ENCODE measurements around the gene ACY1.

The ACY1 gene

GRCh38 chr3:51938780-51939425, 44.4 kb upstream of the ACY1 start:
- H3F3A ChIP-seq (ENCODE audit: insufficient read depth, low read length): no peaks in the 10 kb centered on the region
- TF ChIP-seq EZH2 (optimal IDR thresholded peaks at IDR 0.05; ENCODE audit: low read depth, low read length) (no peak), CTCF (IDR thresholded peaks at IDR 0.05; ENCODE audit: low read length) (no peak), EZH2phosphoT487 (IDR thresholded peaks at IDR 0.05; ENCODE audit: low read length) (no peak)
- 0 out of 2 replicates have a peak, but pooled peaks cover 2% of the 10 kb centered on the region for H4K20me1 ChIP-seq (ENCODE audit: insufficient read depth, low read length)
- no peak overlapping the region for H3K9ac ChIP-seq (ENCODE audit: low read length)
- H3K4me1 ChIP-seq (ENCODE audit: low read length): peaks cover 15% of the 10 kb centered on the region
- no peak overlapping the region for H3K4me3 ChIP-seq (ENCODE audit: low read length)
- no peaks in the 10 kb centered on the region for H3K9me2 ChIP-seq (replicated peaks; ENCODE audit: insufficient read depth, low read length)
- DNase-seq: no peak
- peaks cover 44% of the 10 kb centered on the region for H3K79me2 ChIP-seq (ENCODE audit: low read length)
- no peak overlapping the region for H3K4me2 ChIP-seq (ENCODE audit: low read depth, low read length)
- H3K27me3 ChIP-seq (replicated peaks; ENCODE audit: insufficient read depth, low read length): no peaks in the 10 kb centered on the region
- no peak overlapping the region for H2AFZ ChIP-seq (ENCODE audit: low read length)
- H3K27ac ChIP-seq (ENCODE audit: low read length): no peak overlapping the region
- peaks cover 5% of the 10 kb centered on the region; the same call in 1 of the 2 replicates for H3K36me3 ChIP-seq (replicated peaks; ENCODE audit: insufficient read depth, low read length)
- H3K9me3 ChIP-seq (replicated peaks; ENCODE audit: insufficient read depth, low read length): no peaks in the 10 kb centered on the region

- H2AFZ ChIP-seq (ENCODE audit: low read length): peak overlapping the region; percentile 54
- 0 out of 2 replicates have a peak, but pooled peaks cover 2% of the 10 kb centered on the region for H4K20me1 ChIP-seq (ENCODE audit: insufficient read depth, low read length)
- peaks cover 5% of the 10 kb centered on the region; the same call in 1 of the 2 replicates for H3K36me3 ChIP-seq (replicated peaks; ENCODE audit: insufficient read depth, low read length)
- H3K9me3 ChIP-seq (replicated peaks; ENCODE audit: insufficient read depth, low read length): no peaks in the 10 kb centered on the region
- no peak for DNase-seq
- no peak overlapping the region for H3K27ac ChIP-seq (ENCODE audit: low read length)
- peaks cover 44% of the 10 kb centered on the region for H3K79me2 ChIP-seq (ENCODE audit: low read length)
- peaks cover 15% of the 10 kb centered on the region for H3K4me1 ChIP-seq (ENCODE audit: low read length)
- no peaks in the 10 kb centered on the region for H3F3A ChIP-seq (ENCODE audit: insufficient read depth, low read length)
- no peaks in the 10 kb centered on the region for H3K9me2 ChIP-seq (replicated peaks; ENCODE audit: insufficient read depth, low read length)
- peak overlapping the region; percentile 95 for H3K4me2 ChIP-seq (ENCODE audit: low read depth, low read length)
- TF ChIP-seq EZH2 (optimal IDR thresholded peaks at IDR 0.05; ENCODE audit: low read depth, low read length): no peak
- peak overlapping the region; percentile 80 for H3K9ac ChIP-seq (ENCODE audit: low read length)
- H3K4me3 ChIP-seq (ENCODE audit: low read length): peak overlapping the region; percentile 83
- H3K27me3 ChIP-seq (replicated peaks; ENCODE audit: insufficient read depth, low read length): no peaks in the 10 kb centered on the region
Measured at GRCh38 chr3:51940648-51941462, 42.5 kb upstream of the ACY1 start.

DNA sequence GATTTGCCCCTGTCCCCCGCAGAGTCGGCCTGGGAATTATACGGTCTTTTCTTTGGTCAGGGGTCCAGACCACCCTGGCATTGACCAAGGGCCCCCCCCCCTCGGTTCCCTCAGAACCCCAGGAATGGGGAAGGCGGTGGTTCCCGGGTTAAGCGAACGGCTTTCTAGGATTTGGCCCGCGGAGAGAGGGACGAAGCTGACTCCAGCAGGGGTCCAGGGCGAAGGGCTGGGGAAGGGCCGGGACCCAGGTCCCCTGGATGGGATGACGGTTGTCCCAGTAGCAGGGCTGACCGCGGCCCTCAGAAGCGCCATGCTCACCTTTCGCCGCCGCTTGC, 41.9 kb upstream of the ACY1 start:
- no peaks in the 10 kb centered on the region for H3K9me2 ChIP-seq (replicated peaks; ENCODE audit: insufficient read depth, low read length)
- peak overlapping the region; percentile 95 for H3K4me2 ChIP-seq (ENCODE audit: low read depth, low read length)
- peaks cover 15% of the 10 kb centered on the region for H3K4me1 ChIP-seq (ENCODE audit: low read length)
- peaks cover 44% of the 10 kb centered on the region for H3K79me2 ChIP-seq (ENCODE audit: low read length)
- TF ChIP-seq EZH2phosphoT487 (IDR thresholded peaks at IDR 0.05; ENCODE audit: low read length) (no peak), EZH2 (optimal IDR thresholded peaks at IDR 0.05; ENCODE audit: low read depth, low read length) (no peak), CTCF (IDR thresholded peaks at IDR 0.05; ENCODE audit: low read length) (no peak)
- H3K27ac ChIP-seq (ENCODE audit: low read length): no peak overlapping the region; the same call in 1 of the 2 replicates
- H3K27me3 ChIP-seq (replicated peaks; ENCODE audit: insufficient read depth, low read length): no peaks in the 10 kb centered on the region
- H2AFZ ChIP-seq (ENCODE audit: low read length): peak overlapping the region; percentile 54
- peak overlapping the region; percentile 83 for H3K4me3 ChIP-seq (ENCODE audit: low read length)
- H3K9ac ChIP-seq (ENCODE audit: low read length): peak overlapping the region; percentile 80
- H3F3A ChIP-seq (ENCODE audit: insufficient read depth, low read length): no peaks in the 10 kb centered on the region
- H3K36me3 ChIP-seq (replicated peaks; ENCODE audit: insufficient read depth, low read length): peaks cover under 1% of the 10 kb centered on the region; the same call in 1 of the 2 replicates
- H3K9me3 ChIP-seq (replicated peaks; ENCODE audit: insufficient read depth, low read length): no peaks in the 10 kb centered on the region
- no peak for DNase-seq
- 0 out of 2 replicates have a peak, but pooled peaks cover 2% of the 10 kb centered on the region for H4K20me1 ChIP-seq (ENCODE audit: insufficient read depth, low read length)

Data from MM.1S (cell line).